DMS79 (cell line): ENCODE measurements around the gene FUBP3.

Experiments used
- DNase-seq: peaks from one replicate; lab custom pipeline; 2025; lab: John Stamatoyannopoulos, UW

Gene FUBP3

DNA sequence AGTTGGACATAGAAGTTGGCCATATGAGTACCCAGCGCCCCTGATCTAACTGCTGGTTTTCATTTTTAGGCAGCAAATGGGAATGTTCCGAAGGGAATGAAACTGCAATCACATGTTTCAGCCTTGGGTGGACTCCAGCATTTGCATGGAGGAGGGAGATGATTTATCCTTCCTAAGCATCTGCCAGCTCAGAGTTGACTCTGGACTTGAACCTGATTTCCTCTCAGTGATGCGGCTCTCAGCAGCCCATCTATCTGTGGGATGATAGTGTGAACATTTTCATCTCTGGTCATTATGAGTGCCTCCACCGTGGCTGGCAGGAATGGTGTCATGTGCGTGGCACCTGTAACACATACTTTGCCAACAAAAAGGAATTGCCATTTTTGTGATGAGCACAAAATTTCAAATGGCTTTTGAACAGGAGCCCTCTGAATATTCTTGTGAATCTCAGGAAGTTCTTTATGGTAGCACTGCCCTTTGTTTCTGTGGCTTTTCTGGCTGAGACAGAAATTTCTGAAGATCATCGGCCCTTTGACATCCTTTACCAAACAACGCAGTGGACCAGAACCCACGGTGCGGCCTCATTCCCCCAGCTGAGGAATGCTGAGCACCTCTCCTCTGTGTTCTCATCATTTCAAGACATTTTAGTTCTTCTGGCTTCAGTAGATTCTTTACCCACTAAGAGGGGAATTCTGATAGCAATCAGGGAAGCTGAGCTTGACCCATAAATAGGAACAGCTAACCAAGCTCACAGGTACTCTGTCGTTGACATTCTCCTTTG lies 28.5 kb downstream of the FUBP3 start:
- no peak for DNase-seq

DNA sequence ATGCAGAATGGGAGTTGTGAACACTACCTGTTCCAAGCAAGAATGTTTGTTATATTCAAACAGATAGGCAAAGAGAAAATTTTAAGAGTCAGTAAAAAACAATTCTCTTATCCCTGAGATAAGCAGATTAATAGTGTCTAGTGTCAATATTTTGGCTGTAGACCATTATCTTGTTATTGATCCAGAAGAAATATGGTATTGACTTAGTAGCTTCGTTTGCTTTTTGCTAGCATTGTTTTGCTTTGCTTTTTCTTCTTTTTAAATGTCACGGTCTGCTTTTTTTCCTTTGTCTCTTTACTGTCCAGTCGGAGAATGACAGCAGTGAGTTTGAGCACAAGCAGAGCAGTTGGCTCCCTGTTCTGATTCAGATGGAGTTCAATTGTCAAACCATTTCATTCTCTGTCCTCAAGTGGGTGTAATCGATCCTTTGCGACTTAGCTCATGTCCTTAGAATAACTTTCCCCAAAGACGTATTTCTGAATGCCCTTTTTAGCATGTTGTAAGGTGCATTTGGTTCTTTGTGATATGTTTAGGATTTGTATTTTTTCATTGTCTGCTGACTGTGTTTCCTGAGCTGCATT lies 29.3 kb downstream of the FUBP3 start:
- DNase-seq, result no peak

DNA sequence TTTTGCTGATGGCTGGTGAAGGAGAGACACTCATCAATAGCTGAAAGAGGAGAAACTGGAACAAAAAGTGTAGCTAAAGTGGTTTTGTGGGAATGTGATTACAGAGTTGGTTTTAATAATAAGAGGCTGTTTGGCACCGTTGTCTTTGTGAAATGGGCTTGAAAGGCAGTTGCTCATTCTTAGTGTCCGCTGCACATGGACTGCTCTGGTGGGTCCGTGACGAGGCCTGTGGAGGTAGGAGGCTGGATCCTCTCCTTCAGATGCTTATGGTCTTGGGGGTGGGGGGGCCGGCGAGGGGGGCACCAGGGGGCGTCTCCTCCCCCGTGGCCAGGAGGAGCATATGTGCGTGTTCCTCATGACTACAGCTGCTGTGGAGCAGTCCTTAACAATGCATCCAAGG lies 29.8 kb downstream of the FUBP3 start:
- no peak for DNase-seq

DNA sequence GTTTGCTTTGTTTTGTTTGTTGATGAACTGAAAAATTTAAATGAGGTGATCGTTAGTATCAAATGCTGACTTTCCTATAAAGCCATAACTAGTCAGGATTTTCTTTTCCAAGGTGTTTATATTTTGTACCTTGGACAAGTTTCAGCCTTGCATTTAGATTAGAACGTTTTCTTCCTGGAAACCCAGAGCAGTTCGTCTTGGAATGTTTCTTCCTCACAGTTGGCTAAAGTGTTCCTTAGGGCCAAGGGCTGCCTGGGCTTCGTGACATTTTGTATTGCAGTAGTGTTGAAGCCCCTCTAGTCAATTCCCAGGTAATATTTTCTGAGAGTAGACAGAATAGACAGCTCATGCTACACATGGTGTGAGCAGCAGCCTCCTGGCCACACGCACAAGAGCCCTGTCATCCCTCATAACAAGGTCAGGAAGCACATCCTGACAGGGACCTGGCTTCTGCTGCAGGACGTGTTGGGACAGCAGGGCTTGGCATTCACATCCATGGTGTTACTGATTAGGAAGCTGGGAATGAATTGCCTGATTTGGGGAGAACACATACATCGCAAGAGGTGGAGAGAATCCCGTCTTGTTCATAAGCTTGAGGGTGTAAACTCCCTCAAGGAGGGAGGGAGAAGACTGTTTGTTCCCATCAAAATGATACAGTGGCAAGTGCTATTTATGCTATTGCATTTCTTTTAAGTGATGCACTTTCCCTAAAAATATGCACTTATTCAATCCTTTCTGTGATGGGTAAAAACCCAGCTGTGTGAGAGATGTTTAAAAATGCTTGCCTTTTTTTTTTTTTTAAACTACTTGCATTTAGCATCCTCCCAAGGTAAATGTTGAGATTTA lies 31.7 kb downstream of the FUBP3 start:
- DNase-seq, result no peak

DNA sequence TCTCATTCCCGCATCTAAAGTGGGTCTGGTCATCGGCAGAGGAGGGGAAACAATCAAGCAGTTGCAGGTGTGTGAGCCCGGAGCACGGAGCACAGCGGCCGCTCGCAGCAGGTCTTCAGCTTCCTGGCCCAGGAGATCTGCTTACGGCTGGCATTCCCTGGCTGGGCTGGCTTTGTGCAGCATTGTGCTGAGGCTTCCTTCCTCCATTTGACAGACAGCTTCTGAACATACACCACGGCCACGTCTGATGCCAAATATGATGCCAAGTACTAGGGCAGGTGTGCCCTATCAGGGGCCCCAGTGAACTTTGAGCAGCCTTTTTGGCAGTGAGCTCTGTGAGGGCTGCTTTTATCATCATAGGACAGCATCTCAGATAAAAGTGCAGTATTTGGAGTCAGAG lies 37.1 kb downstream of the FUBP3 start:
- DNase-seq, result no peak

DNA sequence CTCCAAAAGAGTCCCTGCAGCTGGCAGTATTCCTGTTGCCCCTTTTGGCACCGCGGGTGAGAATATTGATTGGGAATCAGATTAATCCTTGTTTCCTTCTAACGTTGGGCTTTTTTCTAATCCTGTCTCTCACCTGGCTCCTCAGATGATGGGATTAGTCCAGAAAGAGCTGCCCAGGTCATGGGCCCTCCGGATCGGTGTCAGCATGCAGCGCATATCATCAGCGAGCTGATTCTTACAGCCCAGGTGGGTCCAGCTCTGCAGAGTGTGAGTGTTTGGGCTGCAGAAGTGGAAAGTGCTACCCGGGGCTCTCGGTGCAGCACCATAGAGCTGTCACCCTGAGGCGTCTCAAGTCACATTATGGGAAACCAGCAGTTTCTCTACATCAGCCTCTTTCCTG lies 44.1 kb downstream of the FUBP3 start:
- no peak for DNase-seq

DNA sequence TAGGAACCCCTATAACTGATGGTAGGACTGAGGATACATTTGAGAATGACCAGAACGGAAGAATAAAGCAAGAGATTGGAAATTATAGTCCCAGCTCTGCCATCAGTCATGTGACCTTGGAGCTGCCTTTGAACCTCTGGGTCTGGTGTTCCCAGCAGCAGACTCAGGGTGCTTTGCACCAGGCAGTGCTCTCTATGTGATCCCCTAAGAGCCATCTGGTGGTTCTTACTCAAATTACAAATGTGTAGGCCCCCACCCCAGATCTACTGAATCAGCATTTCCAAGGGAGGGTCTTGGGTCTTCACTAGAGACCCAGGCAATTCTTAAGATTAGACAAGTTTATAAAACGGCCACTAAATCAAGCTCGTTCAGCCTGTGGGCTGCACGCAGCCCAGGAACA lies 44.8 kb downstream of the FUBP3 start:
- DNase-seq, result no peak

DNA sequence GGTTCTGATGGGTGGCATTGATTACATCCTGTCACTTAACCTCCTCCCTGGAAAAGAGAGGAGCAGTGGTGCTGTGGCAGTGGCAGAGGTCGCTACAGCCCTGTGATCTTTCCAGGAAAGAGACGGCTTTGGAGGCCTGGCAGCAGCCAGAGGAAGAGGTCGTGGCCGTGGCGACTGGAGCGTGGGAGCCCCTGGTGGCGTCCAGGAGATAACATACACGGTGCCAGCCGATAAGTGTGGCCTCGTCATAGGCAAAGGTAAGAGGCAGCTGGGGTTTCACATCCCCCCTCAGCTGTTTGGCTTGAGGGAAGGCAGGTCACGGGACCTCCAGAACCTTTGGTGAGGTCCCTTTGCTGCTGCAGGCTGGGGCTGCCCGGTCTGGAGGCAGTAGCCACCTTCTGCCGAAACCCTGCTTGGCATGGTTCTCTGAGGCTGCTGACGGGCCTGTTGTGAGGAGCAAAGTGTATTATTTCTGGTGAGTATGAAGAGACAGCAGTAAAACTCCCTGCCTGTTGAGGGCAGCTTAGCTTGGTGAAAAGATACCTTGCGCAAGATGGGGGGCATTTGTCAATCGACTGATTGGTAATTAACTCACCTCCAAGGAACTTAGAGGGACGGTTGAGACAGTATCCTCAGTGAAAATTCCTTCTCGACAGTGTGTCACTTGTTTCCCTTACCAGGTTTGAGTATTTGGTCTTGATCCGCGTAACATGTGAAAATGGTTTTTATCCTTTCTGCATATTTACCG lies 47.0 kb downstream of the FUBP3 start:
- no peak for DNase-seq

DNA sequence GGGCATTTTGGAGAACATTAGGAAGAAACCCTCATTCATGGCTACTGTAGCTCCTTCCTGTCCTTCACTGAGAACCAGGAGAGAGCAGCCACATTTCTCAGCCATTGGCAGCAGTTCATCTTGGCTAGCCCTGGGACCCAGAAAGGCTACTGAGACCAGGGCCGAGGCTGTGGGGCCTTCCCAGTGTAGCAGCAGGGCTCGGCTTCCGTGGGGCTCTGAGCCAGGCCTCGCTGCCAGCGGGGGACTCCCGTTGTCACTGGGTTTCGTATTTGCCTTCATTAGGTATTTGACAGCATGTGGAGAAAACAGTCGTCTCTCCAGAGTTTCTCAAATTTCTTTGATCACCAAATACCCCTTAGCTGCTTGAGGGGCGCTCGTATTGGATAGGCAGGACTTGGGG lies 47.7 kb downstream of the FUBP3 start:
- DNase-seq, result no peak

DNA sequence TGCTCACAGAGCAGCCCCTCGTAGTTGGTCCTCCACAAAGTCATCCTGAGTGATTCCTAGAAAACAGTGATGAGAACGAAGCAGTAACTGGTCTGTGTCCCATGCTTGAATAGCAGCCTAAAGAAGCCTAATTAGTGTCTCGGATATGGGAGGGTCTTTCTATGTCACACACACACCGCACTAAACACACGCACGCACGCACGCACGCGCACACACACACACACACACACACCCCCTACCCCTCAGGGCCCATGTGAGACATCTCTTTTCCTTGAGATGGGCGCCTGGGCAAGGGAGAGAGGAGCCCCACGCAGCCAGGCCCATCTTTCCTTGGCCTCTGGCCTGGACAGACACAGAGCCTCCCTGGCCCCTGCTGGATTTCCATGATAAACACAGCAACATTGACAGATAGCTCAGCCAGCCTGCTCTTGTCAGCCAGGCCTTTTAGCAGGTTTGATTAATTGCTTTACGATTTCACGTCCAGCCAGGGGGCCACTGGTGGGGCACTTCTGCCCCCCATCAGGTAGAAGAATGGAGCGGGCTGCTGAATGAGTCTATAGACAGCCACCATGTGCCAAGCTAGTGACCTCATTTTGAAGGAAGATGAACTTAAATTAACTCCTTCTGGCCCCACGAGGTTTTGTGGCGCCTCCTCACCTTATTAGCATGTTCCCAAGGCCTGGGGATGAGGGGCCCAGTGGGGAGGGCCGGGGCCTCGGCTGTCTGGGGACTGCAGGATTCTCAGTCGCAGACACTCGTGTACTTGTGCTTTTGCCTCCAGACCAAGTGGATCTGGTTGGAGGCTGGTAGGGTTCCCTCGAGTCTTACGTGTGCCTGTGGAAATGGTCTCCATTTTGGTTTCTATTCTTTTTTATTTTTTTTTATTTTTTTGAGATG lies 48.8 kb downstream of the FUBP3 start:
- DNase-seq, result no peak

DNA sequence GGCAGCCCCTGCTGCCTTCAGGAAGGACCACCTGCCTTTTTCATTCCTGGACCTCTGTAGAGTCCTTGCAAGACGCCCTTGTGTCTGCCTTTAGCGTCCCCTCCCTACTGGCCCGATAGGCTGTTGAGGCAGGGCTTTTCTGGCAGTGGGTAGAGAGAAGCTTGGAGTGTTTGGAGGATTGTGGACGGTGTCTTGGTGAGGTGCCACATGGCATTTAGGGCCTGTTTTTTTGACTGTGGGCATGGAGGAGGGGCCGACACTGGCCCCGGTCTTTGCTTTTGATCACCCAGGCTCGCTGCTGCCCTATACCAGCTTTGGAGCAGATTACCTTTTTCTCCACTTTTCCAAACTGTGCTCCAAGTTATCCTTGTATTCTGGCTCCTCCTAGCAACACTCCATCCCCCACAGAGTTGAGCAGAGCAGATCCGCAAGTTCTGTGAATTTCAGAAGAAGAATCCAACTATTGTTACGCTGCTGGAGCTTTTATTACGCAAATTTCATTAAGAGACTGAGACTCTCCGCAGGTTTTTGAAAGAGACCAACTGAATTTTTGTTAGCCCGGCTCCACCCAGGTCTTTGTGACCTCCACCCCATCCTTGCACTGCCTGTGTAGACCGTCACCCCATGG lies 50.2 kb downstream of the FUBP3 start:
- DNase-seq, result no peak

DNA sequence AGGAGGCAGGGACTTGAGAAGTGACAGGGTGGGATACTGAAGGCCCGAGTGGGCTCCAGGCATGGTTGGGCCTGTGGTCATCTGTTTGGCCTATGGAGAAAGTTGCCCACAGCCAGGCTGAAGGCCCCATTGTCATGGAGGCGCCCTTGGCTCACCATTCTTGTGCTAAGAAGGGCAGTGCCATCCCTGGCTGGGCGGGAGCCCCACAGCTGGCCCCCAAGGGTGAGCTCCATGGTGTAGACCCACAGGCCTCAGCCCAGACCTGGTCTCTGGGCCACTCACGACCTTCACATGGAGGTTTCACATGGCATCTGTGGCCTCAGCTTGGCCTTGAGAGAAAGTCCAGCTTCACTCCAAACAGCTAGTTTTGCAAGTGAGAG lies 50.7 kb downstream of the FUBP3 start:
- no peak for DNase-seq

DNA sequence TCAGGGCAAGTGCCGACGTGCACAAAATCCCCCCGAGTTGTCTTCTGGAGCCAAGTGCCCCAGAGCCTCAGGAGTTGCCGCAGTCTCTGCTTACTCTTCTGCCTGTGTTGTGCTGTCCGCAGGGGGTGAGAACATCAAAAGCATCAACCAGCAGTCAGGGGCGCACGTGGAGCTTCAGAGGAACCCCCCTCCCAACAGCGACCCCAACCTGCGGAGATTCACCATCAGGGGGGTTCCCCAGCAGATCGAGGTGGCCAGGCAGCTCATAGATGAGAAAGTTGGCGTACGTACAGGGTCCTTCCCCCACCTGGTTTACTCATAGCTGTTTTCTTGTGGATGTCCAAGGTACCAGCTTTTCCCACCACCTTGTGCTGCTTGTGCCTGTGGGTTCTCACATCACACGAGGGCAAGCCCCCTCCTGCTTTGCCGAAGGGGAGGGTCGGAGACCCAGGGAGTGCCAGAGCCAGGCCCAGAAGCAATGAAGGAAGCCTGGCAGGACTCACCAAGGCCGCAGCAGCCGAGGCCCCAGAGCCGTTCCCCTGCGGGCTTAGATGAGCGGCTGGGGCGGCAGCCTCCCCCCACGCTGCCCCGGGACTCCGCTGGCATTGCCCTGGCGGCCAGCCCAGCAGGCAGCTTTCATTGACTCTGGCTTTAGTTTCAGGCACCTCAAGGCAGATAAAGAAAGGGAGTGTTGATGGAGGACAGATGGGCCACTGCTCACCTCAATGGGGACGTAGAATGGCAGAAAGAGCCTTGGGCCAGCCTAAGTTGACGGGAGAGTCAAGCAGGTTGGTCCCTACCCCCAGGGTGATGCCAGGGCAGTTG lies 51.3 kb downstream of the FUBP3 start:
- no peak for DNase-seq

DNA sequence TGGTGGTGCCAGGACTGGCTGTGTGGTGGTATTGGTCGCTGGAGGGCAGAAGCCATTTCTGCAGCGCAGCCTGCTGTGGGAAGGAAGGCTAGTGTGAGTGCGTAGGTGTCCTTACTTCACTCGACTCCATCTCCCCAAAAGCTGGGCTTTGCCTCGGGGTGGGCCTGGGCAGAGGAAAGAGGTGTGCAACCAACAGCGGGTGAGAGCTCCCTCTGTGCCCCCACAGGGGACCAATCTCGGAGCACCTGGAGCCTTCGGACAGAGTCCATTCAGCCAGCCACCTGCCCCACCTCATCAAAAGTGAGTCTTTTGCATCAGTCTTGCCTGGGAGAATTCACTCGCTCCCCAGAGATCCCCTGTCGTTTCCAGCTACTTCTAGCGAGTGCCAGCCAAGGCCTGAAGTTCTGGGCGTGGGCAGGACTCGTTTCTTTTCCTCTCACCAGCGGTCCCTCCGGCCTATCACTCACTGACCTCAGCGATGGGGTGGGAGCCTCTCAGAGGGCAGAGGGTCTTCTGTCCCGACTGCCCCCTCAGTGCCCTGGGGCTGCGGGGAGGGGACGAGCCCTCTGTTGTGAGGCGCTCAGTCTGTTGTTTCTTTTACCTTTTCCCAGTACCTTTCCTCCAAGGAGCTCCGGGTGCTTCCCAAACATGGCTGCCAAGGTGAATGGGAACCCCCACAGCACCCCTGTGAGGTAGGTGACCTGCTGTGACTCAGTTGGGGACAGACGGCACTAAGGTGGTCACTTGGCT lies 52.1 kb downstream of the FUBP3 start:
- no peak for DNase-seq

DNA sequence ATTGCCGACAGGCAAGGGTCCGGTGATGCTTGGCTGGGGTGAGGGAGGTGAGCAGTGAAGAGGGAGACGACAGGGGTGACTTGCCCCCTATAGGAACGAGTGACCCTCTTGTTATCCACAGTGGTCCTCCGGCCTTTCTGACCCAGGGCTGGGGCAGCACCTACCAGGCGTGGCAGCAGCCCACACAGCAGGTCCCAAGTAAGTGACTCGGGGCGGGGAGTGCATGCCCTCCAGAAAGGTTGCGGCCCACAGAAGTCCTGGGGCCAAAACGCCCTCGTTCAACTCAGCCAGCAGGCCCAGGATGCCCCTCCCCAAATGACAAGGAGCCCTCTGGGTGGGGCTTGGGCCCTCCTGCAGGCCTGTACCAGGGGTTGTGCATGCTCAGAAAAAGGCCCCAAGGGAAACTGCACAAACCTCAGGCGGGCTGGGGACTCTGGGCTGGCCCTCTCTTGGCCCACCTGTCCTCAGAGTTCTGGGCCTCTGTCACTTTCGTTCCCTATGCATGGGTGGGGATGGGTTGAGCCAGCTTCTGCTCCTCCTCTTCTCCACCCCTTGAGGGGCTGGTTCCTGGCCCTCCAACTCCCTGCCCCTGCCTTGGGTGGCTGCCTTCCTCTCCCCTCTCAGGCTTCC lies 52.8 kb downstream of the FUBP3 start:
- no peak for DNase-seq

DNA sequence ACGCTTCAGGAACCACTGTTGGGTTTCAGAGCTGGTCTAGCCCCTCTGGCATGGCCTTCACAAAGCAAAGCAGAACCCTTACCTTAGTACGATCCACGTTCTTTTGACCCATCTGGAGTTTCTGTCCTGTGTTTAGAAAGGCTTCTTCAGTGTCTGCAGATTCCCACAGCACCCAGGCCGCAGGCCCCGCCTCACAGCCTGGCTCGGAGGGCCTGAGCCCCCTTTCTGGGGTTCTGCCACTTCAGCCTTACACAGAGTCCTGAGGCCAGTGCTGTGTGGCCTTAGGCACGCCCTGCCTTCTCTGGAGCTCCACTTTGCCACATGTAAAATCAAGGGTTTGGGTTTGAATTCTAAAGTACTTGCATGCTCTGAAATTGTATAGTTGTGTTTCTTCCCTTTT lies 53.5 kb downstream of the FUBP3 start:
- no peak for DNase-seq

DNA sequence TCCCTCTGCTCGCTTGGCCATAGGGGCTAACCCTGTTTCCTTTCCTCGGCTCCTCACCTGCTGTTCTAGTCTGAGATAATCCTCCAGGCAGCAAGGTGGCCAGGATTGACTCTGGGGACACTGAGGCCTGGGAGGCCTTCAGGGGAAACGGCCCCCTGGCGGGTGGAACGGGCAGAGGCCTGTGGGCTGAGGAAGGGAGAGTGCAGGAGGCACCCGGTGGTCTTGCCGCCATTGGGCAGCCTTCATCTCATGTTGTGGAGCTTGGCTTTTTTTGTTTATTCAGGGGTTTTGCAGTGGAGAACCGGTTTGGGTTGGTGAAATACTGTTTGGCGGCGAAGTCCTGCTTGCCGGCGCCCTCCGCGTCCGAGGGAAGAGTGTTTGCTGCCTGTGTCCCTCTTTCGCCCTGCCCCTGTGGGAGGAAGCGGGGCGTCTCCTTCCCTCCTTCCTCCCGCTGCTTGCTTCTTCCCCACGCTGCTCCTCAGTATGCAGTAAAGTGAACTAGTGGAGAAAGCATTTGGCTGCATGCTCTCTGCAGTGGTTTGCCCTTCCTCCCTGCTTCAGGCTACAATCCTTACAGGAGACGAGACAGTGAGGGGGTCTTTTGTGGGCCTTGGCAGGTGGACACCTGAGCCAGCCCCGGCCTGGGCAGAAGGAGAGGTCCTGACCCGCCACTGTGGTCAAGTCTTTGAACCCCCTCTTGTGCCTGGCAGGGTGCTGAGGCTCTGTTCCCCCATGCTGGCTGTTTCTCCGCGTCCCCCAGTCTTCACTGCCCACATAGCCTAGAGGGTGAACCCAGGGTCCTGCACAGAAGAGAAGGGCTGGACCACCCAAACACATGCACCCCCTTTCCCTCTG lies 54.2 kb downstream of the FUBP3 start:
- no peak for DNase-seq
